Stimulated activated CD8-positive, alpha-beta memory T cell treated with anti-CD3 and anti-CD28 coated beads, Interleukin-15, amount 100 ng/mL, for 24 hours (primary cell): Measurements from ENCODE around the gene JAZF1.

Experiments used
- DNase-seq: peaks from one replicate; pipeline ENCODE4 v3.0.0-alpha.2; 2020; ENCODE audit warnings: low read depth

Gene JAZF1

DNA sequence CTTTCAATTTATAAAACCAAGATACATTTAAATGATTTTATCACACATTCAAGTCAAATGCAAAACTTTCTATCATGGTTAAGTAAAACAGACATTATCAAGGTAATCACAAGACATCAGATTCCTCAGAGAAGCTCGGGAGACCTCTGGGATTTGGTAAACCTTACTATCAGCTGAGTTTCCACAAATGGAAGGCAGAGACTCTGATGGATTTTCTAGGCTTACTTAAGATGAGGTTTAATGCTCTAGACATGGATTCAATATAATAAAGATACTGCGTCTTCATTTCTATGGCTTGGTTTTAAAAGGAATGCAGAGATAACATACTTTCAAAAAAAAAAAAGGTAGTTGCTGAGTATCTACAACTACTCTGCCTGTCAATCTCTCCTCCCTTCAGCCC, 171.7 kb downstream of the JAZF1 start:
- no peak for DNase-seq

DNA sequence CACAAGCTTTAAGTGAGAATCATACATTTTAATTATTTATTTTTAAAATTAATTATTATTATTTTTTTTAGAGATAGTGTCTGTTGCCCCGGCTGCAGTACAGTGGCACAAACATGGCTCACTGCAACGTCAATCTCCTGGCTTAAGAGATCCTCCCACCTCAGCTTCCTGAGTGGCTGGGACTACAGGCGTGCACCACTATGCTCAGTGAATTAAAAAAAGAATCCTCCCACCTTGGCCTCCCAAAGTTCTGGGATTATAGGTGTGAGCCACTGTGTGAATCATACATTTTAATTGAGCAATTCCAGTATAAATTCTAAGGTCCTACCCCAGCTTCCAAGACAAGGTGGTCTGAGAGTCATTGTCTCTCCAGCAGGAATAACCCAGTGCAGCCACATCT, 172.4 kb downstream of the JAZF1 start:
- DNase-seq = no peak

DNA sequence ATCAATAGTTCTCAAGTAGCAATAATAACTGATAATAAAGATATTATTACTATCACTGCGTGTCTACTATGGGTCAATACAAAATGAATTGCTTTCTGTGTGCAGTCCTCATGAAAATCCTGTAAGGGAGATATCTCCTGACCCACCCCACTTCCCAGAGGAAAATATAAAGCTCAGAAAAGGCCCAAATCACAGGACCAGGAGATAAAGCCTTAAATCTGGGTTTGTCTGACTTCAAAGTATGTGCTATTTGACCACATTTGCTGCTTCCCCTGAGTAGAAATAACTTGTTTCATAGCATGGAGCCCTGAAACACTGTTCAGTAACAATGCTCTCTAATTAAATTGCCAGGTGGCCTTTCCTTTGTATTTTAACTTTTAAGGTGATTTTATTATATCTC, 174.1 kb downstream of the JAZF1 start:
- DNase-seq = no peak

- DNase-seq = no peak
Observed at GRCh38 chr7:28005847-28006231, 174.8 kb downstream of the JAZF1 start.

DNA sequence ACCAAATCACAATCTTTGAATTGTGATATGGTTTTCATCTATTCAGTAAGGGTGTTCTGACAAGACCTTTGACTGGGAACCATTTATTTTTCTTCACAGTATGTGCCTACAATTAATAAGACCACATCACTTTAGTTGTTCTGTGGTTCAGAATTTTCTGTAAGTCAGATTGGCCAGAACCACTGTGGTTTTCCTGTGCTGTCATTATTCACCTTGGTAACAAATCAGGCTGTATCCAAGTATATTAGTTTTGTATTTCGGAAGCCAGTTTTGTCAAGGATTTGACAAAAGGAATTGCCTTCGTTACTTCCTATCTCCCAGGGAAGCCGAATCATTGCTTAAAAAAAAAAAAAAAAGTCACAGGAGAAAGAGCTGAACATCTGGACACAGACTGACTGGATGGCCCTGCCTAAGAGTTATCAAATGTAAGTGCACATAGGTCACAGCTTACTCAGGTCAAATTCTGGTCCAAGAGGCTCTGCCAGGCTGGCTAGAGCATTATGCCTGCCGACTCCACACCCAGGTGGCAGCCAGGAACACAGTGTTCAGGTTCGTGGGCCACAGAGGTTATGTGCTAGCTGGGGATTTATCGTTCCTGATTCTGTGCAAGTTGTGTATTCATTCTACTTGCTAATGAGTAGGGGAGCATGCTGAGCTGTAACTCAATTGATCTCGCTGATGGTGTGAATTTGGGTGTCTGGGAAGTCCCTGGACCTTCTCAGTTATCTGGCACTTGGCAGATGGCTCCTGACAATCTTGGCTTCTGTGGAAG, 175.3 kb downstream of the JAZF1 start:
- DNase-seq = no peak

GRCh38 chr7:28003408-28003807, 177.2 kb downstream of the JAZF1 start:
- DNase-seq = no peak

DNA sequence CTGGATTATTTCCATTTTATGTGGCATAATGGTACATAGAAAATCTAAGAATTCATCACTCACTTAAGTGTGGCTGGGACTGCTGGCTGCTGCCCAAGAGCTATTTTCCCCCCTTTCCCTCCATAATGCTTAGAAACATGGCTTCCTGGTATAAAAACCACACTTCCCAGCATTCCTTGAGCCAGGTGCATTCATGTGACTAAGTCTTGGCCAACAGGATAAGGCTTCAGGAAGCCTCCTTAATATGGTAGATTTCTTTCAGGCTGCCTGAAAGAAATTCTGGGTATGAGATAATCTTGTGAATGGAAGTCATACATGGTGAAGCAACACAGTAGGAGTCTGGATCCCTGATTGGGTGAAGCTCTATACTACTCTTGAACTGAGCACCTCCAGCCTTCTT, 178.0 kb downstream of the JAZF1 start:
- no peak for DNase-seq

GRCh38 chr7:28001896-28002295, 178.7 kb downstream of the JAZF1 start:
- DNase-seq = no peak

GRCh38 chr7:27999829-28000228, 180.8 kb downstream of the JAZF1 start:
- DNase-seq = no peak

DNA sequence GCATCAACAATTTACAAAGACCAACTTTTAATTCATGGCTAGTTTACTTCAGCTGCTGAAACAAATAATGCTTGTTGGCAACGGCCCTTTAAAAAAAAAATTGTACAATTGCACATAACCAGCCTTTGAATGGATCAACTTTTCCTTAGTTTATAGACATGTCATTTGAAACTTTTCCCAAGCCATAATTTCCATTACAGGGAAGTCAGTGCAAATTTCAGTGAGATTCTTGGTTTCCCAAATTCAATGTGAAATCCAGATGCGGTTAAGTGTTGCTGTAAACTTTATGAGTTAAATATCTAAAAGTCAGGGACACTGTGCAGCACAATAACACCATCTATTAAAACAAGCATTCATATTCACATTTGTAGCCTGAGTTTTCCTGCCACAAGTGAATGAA, 182.2 kb downstream of the JAZF1 start:
- DNase-seq = no peak

DNA sequence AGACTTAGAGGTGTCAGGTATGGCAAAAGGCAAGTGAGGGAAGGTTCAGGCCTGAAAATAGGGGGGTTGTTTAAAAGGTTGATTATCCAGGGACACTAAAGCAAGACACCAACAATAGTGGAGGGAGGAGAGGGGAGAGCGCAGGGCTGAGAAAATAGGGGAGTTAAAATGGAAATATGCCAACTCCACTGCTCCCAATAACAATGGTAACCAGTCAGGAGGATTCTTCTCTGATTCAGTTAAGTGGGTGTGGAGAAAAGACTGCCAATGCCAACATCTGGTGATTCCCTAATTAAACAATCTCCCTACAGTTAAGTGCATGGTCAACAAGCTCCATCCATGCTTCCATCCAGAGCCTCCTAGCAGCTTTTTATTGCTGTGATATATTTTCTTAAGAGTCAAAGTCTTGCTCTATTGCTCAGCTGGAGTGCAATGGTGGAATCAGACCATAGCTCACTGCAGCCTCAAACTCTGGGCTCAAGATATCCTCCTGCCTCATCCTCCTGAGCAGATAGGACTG, 183.3 kb downstream of the JAZF1 start:
- DNase-seq = no peak

- no peak for DNase-seq
Observed at GRCh38 chr7:27996141-27996540, 184.5 kb downstream of the JAZF1 start.

GRCh38 chr7:27995228-27995627, 185.4 kb downstream of the JAZF1 start:
- DNase-seq = no peak

- no peak for DNase-seq
Observed at GRCh38 chr7:27994639-27995038, 186.0 kb downstream of the JAZF1 start.

GRCh38 chr7:27992755-27993493, 187.7 kb downstream of the JAZF1 start:
- no peak for DNase-seq

DNA sequence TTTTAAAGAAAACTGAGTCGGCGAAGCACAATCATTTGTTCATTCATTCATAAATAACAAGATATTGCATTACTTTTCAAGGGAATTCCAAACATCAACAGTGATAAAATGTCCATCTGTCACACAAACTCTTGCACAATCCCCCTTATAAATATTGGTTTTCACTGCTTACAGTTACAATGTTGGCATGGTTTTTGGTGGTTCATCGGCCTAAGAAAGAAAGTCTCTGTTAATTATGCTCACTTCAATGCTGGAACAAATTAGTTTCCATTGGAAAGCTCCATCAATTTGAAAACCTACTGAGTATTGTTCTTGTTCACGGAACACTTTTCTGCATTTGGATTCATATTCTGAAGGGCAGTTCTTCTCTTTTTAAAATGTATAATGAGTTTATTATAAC, 188.5 kb downstream of the JAZF1 start:
- DNase-seq = no peak

GRCh38 chr7:27991006-27991528, 189.5 kb downstream of the JAZF1 start:
- DNase-seq = no peak

DNA sequence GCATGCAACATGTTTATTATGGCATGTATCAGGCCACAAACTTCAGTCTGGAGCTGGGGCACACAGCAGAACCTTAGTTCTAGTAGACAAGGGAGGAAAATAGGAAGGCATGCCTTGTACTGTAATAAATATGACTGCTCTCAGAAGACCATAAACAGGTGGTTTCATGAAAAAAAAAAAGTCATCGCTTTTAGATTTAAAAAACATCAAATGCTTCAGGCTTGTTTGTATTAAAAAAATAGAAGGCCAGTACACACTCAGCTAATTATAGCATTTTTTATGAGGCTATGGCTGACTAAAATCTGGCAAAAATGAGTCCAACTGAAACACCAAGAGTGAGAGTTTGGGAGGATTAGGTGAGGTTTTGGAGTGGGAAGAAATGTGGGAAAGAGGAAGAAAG, 204.1 kb downstream of the JAZF1 start:
- DNase-seq = no peak

DNA sequence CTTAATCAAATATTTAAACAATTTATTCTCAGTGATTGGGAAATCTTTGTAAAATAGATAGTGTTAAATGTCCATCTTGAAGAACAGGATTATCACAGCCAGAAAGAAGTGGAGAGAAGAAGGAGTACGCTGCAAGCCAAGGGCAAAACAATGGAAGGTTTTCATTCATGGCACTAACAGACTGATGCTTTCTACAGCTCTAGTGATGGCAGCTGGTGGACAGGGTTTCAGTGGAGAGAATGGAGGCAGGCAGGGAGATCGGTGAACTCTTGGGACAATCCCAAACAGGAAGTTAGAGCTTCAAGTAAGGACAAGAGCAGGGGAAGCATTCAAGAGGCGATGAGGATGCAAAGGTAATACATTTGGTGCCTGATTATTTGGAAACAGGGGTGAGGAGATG, 207.0 kb downstream of the JAZF1 start:
- DNase-seq = no peak

GRCh38 chr7:27972276-27972675, 208.3 kb downstream of the JAZF1 start:
- DNase-seq = no peak

- no peak for DNase-seq
Observed at GRCh38 chr7:27971171-27971812, 209.3 kb downstream of the JAZF1 start.

DNA sequence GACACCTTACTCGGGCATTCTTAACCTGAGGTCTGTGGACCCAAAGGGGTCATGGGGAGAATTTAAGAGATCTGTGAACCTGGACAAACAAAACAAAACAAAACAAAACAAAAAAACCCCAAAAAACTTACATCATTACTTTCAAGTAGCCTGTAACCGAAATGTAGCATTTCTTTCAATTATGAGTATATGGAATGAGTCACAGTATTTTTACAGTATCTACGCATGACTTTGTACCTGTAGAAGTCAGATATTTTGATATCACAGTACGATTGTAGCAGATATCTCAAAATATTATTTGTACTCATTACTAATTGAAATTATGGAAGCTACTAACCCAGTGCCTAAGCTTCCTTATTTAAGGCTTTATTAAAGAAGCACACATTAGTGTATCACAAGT, 210.2 kb downstream of the JAZF1 start:
- no peak for DNase-seq

DNA sequence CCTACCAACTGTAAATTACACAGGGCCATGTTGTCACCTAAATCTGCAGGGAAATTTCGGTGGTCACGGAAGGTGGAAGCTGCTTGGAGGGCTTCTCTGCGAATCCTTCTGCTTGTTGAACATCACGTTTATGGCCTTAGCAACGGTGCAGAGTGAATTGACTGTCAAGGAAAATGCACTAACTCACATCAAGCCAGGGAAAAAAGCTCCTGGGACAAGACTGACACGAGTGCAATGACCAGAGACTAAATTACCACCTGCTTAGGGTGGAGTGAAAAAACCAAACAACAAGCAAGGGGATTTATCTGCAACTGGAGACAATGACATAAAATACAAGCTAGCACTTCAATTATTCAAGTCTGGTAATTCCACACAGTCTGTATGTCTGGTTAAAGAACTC, 211.2 kb downstream of the JAZF1 start:
- DNase-seq = no peak
